ENCODE results near the gene IRAK2. TPM values are rescaled to one million over a fixed set of nuclear protein-coding genes. Genes with fewer than 3 reads are reported as not detected.
A peak's percentile ranks its signal among the peaks of the same experiment; 100 is the strongest.
"Not testable (repeated sequence)": the region's sequence is repeated elsewhere in the genome, so short reads cannot be mapped to it uniquely, and the experiment has no call there.

IRAK2 gene
- total RNA-seq, 1 donor from 2014 or later, result 4.5 TPM

- ATAC-seq, result no peak
- no peak for DNase-seq (ENCODE audit: low spot score)
These were observed 84.4 kb downstream of the IRAK2 start for GRCh38 chr3:10248984-10249748.

- ATAC-seq, result no peak
- no peak for DNase-seq (ENCODE audit: low spot score)
These were observed 85.1 kb downstream of the IRAK2 start for GRCh38 chr3:10249833-10250232.

DNA sequence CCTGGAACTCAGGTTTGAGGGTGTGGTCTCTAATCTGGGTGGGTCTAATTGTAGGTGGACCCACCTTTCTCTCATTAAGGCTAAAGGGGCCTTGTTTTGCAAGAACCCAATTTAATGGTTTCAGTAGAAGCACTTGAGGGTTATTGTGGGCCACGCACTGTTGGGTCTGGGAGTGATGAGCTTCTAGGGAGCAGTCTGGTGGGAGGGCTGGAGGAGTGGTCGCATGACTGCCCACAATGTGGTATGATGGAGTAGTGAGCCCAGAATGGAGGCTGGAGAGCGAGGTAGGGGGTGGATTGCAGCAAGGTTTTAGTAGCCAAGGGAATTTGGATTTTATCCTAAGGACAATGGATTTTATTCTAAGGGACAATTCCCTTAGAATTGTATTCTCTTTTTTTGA, 86.3 kb downstream of the IRAK2 start:
- DNase-seq (ENCODE audit: low spot score) (no peak), ATAC-seq (no peak)

GRCh38 chr3:10253731-10254130, 89.0 kb downstream of the IRAK2 start:
- ATAC-seq (peak; percentile 59), DNase-seq (ENCODE audit: low spot score) (no peak)

DNA sequence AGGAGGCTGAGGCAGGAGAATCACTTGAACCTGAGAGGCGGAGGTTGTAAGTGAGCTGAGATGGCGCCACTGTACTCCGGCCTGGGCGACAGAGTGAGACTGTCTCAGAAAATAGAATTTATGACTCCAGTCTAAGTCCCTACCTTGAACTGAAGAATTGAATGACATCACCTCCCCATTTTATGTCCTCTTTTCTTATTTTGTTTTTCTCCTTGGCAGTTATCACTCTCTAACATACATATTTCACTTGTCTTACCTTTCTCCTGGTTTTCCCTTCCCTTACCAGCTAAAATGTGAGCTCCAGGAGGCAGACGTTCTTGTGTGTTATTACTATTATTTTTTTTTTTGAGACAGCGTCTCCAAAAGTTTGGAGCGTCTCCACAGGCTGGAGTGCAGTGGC, 91.1 kb downstream of the IRAK2 start:
- DNase-seq (ENCODE audit: low spot score), result no peak
- ATAC-seq, result no peak

- DNase-seq (ENCODE audit: low spot score) (no peak), ATAC-seq (no peak)
These were observed 94.3 kb downstream of the IRAK2 start for GRCh38 chr3:10259036-10259435.

- DNase-seq (ENCODE audit: low spot score) (no peak), ATAC-seq (no peak)
These were observed 95.1 kb downstream of the IRAK2 start for GRCh38 chr3:10259798-10260197.

GRCh38 chr3:10260211-10260701, 95.5 kb downstream of the IRAK2 start:
- no peak for ATAC-seq
- no peak for DNase-seq (ENCODE audit: low spot score)

DNA sequence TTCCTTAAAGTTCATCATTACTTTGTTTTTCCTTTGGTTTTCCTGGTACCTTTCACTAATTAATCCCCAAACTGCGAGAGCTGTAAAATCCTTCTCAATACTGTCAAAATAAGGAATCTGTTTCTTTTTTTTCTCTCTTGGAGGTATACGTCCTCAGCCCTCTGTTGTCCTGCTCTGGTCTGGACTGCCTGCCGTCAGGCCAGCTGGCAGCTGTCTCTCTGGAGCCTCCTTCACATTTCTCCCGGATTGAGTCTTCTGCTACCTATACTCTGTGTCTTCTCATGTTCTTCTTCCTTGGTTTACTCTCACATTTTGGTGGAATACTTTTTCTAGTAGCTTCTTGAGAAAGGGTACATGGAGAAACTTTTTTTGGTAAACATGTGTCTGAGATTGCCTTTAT, 97.3 kb downstream of the IRAK2 start:
- DNase-seq (ENCODE audit: low spot score), result no peak
- ATAC-seq, result no peak

- ATAC-seq, result peak; percentile 74
These were observed 99.1 kb downstream of the IRAK2 start for GRCh38 chr3:10263646-10264363.

DNA sequence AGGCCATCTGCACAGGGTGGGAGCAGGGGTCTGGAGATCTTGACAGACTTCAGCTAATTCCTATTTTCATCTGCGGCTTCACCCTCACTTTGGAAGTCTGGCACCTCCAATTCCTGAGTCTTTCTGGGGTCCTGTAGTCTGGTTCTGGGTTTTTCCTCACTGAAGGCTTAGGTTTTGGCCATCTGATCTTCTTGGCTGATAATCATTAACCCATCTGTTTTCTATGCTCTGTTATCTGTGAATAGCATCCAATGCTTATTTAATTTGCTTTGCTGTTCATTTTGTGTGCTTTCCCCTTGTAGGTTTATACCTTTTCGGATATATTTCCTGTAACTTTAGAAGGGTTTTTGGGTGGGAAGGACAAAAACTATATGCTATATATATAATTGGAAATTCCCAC, 101.1 kb downstream of the IRAK2 start:
- DNase-seq (ENCODE audit: low spot score), result no peak
- ATAC-seq, result peak; percentile 70

More at GRCh38 chr3:10263646-10264363, 99.1 kb downstream of the IRAK2 start:
- no peak for DNase-seq (ENCODE audit: low spot score)

- not testable (repeated sequence) for DNase-seq (ENCODE audit: low spot score); ATAC-seq
These were observed 102.2 kb downstream of the IRAK2 start for GRCh38 chr3:10266936-10267335.

DNA sequence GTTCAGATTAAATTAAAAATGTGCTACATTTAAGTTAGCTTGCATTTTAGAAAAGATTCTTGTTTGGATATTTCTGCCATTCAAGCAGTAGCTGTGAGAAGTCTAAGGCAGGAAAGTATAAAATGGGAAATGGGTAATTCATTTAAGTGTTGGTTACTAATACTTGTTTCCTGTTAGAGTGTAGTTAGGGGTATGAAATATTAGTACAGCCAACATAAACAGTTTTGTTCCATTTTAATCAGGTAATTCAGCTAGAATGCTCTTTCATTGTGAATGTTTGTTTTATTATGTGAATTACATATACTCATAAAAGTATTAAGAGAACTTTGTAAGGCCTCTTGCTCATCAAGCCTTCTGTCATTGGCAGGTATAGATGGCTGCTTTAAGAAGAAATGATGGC, 103.4 kb downstream of the IRAK2 start:
- ATAC-seq, result no peak
- no peak for DNase-seq (ENCODE audit: low spot score)

DNA sequence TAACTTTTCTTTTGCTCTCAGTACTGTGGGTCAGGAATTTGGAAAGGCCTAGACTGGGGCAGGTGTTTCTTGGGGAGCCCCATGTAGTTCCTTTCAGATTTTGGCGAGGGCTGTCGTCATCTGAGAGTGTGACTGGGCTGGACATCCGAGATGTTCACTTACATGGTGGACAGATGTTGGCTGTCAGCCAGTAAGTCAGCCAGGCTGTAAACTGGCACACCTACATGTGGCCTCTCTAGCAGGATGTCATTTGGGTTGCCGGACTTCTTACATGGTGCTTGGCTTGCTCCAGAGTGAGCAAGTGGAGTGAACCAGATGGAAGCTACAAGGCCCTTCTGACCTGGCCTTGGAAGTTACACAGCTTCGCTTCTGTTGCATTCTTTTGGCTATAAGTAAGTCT, 104.2 kb downstream of the IRAK2 start:
- ATAC-seq (no peak), DNase-seq (ENCODE audit: low spot score) (no peak)

- no peak for DNase-seq (ENCODE audit: low spot score)
- ATAC-seq, result no peak
These were observed 104.7 kb downstream of the IRAK2 start for GRCh38 chr3:10269443-10269842.

DNA sequence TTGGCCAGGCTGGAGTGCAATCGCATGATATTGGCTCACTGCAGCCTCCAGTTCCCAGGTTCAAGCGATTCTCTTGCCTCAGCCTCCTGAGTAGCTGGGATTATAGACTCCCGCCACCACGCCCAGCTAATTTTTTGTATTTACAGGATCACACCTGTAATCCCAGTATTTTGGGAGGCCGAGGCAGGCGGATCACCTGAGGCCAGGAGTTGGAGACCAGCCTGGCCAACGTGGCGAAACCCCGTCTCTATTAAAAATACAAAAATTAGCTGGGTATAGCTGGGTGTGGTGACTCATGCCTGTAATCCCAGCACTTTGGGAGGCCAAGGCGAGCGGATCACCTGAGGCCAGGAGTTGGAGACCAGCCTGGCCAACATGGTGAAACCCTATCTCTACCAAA, 107.8 kb downstream of the IRAK2 start:
- DNase-seq (ENCODE audit: low spot score); ATAC-seq: not testable (repeated sequence)

DNA sequence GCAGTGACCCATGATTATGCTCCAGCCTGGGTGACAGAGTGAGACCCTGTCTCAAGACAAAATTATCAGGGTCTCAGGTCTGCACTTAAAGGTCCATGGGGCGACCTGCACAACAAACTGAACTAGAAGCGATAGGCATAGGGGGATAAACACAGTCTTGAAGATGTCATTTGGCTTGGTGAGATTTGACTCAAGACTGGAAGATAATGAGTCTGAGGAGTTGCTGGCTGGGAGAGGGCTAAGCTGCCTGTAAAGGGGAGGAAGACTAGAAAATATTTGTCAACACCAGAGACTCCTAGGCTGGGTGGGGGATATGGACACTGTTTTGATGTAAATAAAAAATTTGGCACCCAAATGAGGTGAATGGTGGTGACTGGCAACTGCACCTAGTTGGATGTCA, 108.3 kb downstream of the IRAK2 start:
- DNase-seq (ENCODE audit: low spot score), result no peak
- no peak for ATAC-seq

- DNase-seq (ENCODE audit: low spot score) (no peak), ATAC-seq (peak; percentile 65)
These were observed 109.1 kb downstream of the IRAK2 start for GRCh38 chr3:10273702-10274305.

GRCh38 chr3:10274601-10275000, 109.9 kb downstream of the IRAK2 start:
- ATAC-seq, result peak; percentile 27

DNA sequence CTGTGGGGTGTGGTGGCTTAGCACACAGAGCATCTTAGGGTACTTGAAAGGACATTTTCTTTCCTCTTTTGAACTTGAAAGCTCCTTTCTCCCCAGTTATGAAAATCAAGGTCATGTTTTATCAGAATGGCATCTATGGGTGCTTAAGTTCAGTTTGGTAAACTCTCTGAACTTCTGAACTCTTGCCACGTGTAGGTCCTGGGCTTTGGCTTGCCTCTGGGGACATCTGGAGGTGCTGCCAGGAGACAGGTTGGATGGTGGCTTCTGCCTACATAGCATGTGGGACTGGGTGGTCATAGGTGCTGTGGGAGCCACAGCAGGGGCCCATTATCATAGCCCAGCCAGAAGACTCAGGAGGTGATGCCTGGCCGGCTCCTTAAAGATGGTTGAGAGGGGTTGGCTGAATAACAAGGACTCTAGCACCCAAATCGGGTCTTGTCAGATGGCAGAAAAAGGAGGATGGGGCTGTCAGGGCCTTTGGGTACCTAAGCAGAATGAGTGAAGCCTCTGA, 112.5 kb downstream of the IRAK2 start:
- ATAC-seq, result peak; percentile 42
- no peak for DNase-seq (ENCODE audit: low spot score)

More at GRCh38 chr3:10274601-10275000, 109.9 kb downstream of the IRAK2 start:
- DNase-seq (ENCODE audit: low spot score), result no peak

DNA sequence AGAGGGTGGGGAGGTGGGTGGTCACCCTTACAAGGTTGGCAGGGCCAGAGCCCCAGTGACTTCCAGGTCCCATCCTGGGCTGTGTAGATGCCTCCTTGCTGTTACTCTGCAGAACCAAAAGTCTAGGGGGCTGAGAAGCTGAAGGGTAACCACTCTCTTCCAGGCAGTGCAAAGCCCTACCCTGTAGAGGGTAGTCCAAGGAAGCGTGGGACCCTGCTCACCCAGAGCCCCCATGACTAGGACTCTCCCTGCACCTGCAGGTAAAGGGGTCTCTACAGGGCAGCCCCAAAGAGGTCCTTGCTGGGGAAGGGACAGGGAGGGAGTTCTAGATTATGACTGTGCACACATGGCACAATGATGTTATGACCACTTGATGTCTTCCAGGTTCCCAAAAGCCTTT, 113.8 kb downstream of the IRAK2 start:
- DNase-seq (ENCODE audit: low spot score) (no peak), ATAC-seq (no peak)

Data from left lobe of liver (tissue), 2 donors.